Astrocyte of the cerebellum (primary cell): ENCODE data around the gene MAVS.
A peak's percentile ranks its signal among the peaks of the same experiment; 100 is the strongest.

Experiments used
- DNase-seq: peaks from one replicate; pipeline ENCODE4 v3.0.0-alpha.2; 2011; ENCODE audit warnings: low read depth
- H3K4me3 ChIP-seq: 2 replicates; pipeline ENCODE4 v1.5.1; 2011; ENCODE audit warnings: mild to moderate bottlenecking, low read depth, low read length, moderate library complexity
- in situ Hi-C: cut with HindIII; loops from 2 replicates; pipeline ENCODE4 v1.10.0; 2017; ENCODE audit warnings: low sequenced_read_pairs
- TF ChIP-seq, protein P1 (sequence below): IDR thresholded peaks from 2 replicates; pipeline ENCODE4 v1.5.1; 2012; ENCODE audit warnings: low read length, low read depth, moderate library complexity, mild to moderate bottlenecking; ENCODE audit errors: missing control alignments

Gene MAVS

DNA sequence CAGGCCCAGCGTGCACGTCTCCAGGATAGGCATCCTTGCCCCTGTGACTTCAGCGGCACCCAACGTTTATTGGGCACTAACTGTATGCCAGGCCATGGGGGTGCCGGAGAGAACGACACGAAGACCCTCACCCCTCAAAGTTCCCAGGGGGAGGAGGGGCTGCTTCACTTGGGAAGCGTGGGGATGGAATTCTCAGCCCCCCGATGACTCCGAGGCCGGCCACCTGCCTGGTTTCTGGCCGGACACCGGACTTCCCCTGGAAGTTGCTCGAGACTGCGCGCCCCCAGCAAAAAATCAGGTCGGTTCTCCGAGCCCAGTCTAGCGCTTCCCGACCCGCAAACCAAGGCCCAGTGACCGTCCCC lies 275 bp upstream of the MAVS start:
- peak overlapping the region; percentile 92 for H3K4me3 ChIP-seq
- DNase-seq: peak; percentile 18
- in situ Hi-C loops: no loop called here
- TF ChIP-seq, protein P1, sequence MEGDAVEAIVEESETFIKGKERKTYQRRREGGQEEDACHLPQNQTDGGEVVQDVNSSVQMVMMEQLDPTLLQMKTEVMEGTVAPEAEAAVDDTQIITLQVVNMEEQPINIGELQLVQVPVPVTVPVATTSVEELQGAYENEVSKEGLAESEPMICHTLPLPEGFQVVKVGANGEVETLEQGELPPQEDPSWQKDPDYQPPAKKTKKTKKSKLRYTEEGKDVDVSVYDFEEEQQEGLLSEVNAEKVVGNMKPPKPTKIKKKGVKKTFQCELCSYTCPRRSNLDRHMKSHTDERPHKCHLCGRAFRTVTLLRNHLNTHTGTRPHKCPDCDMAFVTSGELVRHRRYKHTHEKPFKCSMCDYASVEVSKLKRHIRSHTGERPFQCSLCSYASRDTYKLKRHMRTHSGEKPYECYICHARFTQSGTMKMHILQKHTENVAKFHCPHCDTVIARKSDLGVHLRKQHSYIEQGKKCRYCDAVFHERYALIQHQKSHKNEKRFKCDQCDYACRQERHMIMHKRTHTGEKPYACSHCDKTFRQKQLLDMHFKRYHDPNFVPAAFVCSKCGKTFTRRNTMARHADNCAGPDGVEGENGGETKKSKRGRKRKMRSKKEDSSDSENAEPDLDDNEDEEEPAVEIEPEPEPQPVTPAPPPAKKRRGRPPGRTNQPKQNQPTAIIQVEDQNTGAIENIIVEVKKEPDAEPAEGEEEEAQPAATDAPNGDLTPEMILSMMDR: no peak

DNA sequence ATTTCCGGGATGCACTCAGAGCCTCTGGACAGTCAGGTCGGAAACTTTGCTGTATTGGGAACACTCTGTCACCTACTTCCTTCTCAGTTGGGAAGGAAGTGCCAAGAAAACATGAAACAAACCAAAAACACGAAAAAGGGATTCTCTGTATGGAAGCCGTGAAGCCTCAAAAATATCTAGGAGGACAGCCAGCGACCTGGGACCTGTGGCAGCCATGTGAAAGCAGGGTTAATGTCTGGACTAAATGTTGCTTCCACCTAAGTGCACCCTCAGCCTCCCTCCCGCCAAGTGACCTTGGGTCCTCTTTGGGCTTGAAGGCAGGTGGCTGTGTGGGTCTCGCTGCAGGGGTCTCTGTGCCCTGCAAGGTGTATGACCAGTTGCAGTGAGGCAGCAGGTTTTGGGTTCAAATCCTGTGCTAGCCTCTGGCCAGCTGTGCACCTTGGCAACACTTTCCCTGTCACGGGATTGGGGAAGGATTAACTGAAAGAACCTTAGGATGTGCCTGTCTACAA lies 851 bp downstream of the MAVS start:
- TF ChIP-seq, protein P1: no peak
- H3K4me3 ChIP-seq: peak overlapping the region; percentile 92
- DNase-seq: no peak
- in situ Hi-C loops: no loop called here

DNA sequence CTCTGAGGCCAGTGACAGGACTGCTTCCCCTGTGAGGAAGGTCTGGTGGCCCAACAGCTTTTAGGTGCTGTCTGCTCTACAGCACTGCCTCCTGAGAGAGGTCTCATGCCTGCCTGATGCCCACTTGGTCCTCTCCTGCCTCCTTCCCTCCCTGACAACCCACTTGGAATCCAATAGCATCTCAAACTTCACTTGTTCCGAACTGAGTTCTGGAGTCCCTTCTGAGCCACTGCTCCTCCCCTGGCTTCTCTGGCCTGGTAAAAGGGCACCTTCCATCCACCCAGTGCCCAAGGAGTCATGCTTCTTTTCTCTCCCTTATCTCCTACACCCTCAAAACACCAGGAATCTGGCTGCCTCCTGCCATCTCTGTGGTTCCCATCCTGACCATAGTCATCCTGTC lies 1.9 kb downstream of the MAVS start:
- DNase-seq: no peak
- H3K4me3 ChIP-seq: no peak overlapping the region
- in situ Hi-C loops: no loop called here
- TF ChIP-seq, protein P1: no peak

DNA sequence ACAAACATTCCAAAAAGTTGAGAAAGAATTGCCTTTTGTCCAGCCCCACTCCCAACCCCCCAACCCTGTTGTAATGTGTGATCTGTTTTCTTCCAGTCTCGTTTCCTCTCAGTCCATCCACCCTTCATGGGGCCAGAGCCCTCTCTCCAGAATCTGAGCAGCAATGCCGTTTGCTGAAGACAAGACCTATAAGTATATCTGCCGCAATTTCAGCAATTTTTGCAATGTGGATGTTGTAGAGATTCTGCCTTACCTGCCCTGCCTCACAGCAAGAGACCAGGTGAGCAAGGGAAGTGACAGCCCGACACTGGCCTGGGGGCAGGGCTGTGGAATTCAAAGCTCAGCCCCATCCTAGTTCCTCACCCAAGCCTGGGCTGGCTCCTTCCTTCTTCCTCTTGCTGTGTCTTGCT lies 7.8 kb downstream of the MAVS start:
- TF ChIP-seq, protein P1: no peak
- in situ Hi-C loops: no loop called here
- no peak overlapping the region for H3K4me3 ChIP-seq
- no peak for DNase-seq

DNA sequence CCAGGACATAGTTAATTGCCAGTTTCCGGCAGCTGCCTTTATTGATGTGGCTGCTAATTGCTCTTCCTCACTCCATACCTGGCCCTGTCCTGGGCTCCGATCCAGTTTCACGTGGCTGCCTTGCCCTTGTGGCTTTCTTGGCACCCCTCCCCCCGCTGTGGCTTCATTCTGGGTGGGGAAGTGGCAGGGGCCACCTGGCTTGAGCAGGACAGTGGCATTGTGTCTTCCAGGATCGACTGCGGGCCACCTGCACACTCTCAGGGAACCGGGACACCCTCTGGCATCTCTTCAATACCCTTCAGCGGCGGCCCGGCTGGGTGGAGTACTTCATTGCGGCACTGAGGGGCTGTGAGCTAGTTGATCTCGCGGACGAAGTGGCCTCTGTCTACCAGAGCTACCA lies 10.8 kb downstream of the MAVS start:
- in situ Hi-C loops: no loop called here
- TF ChIP-seq, protein P1: no peak
- no peak for DNase-seq
- H3K4me3 ChIP-seq: no peak overlapping the region

DNA sequence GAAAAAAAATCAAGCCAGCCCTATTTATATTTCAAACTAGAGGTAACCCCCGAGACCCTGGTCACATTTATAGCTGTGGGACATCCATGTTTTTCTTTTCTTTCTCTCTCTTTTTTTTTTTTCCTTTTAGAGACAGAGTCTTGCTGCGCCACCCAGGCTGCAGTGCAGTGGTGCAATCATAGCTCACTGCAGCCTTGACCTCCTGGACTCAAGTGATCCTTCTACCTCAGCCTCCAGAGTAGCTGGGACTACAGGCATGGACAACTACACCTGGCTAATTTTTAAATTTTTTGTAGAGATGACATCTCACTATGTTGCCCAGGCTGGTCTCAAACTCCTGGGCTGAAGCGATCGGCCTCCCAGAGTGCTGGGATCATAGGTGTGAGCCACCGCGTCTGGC lies 12.1 kb downstream of the MAVS start:
- no peak overlapping the region for H3K4me3 ChIP-seq
- TF ChIP-seq, protein P1: no peak
- in situ Hi-C loops: no loop called here
- no peak for DNase-seq

DNA sequence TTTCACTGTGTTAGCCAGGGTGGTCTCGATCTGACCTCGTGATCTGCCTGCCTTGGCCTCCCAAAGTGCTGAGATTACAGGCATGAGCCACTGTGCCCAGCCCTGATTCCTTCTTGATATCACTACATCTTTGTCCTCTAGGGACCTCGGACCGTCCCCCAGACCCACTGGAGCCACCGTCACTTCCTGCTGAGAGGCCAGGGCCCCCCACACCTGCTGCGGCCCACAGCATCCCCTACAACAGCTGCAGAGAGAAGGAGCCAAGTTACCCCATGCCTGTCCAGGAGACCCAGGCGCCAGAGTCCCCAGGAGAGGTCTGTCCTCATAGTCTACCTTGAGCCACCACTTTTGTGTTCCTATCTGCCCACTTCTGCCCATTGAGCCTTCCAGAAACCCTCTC lies 14.6 kb downstream of the MAVS start:
- DNase-seq: no peak
- no peak overlapping the region for H3K4me3 ChIP-seq
- TF ChIP-seq, protein P1: no peak
- in situ Hi-C loops: no loop called here
